GM06990 (cell line): ENCODE measurements around the gene ABCC4.

ENCODE experiments used
- DNase-seq: peaks from one replicate; pipeline ENCODE4 v3.0.0-alpha.2; 2011; ENCODE audit not compliant: insufficient read length; ENCODE audit errors: extremely low read depth
- H3K27me3 ChIP-seq: replicated peaks from 2 replicates; pipeline ENCODE4 v1.6.0; 2011; ENCODE audit warnings: low read length; ENCODE audit not compliant: control insufficient read depth, insufficient read depth
- H3K36me3 ChIP-seq: 2 replicates; pipeline ENCODE4 v1.5.1; 2011; ENCODE audit warnings: low read length; ENCODE audit not compliant: control insufficient read depth, insufficient read depth
- H3K4me3 ChIP-seq: replicated peaks from 2 replicates; pipeline ENCODE4 v1.5.1; 2011; ENCODE audit warnings: low read depth, mild to moderate bottlenecking, control low read depth, low read length
- CTCF ChIP-seq: IDR thresholded peaks from 2 replicates; pipeline ENCODE4 v1.5.1; 2011; ENCODE audit warnings: low read length, control low read depth, mild to moderate bottlenecking, inconsistent platforms; ENCODE audit not compliant: insufficient read depth, poor library complexity, severe bottlenecking

ABCC4 gene

GRCh38 chr13:94972262-94972661, 329.0 kb downstream of the ABCC4 start:
- H3K4me3 ChIP-seq, result no peak overlapping the region
- TF ChIP-seq CTCF, result no peak
- no peak for DNase-seq
- no peaks in the 10 kb centered on the region for H3K36me3 ChIP-seq
- H3K27me3 ChIP-seq, result no peaks in the 10 kb centered on the region
